Body of pancreas (tissue), 4 donors: ENCODE data around the gene RAB15.

Experiments used
- CTCF ChIP-seq, 7 experiments: fragments of 450-650 bp in 4 of 7; fragments of 200-600 bp in 3 of 7; sonication (generic) in 3 of 7; IDR thresholded peaks; one replicate each; pipeline ENCODE4 v1.5.1; 2016 to 2019; ENCODE audit warnings: antibody characterized with exemption in 7 of 7
- POLR2A ChIP-seq, 3 donors: fragments of 450-650 bp; IDR thresholded peaks; one replicate each; pipeline ENCODE4 v1.6.1; 2016; ENCODE audit warnings: antibody characterized with exemption in 3 of 3, mild to moderate bottlenecking in 2 of 3

- TF ChIP-seq POLR2A (IDR thresholded peaks at IDR 0.05), result no peak
- TF ChIP-seq CTCF (IDR thresholded peaks at IDR 0.05), result peak in 4 of 7 experiments; percentile 24 to 43 (median 30)
Measured at GRCh38 chr14:64937821-64938193, 34.3 kb downstream of the RAB15 start.
